ENCODE data around the gene EIF3I. TPM values are rescaled to one million over a fixed set of nuclear protein-coding genes. Genes with fewer than 3 reads are reported as not detected.

Gene EIF3I
- total RNA-seq, 2 donors from 2014 or later, result 142 to 264 TPM

DNA sequence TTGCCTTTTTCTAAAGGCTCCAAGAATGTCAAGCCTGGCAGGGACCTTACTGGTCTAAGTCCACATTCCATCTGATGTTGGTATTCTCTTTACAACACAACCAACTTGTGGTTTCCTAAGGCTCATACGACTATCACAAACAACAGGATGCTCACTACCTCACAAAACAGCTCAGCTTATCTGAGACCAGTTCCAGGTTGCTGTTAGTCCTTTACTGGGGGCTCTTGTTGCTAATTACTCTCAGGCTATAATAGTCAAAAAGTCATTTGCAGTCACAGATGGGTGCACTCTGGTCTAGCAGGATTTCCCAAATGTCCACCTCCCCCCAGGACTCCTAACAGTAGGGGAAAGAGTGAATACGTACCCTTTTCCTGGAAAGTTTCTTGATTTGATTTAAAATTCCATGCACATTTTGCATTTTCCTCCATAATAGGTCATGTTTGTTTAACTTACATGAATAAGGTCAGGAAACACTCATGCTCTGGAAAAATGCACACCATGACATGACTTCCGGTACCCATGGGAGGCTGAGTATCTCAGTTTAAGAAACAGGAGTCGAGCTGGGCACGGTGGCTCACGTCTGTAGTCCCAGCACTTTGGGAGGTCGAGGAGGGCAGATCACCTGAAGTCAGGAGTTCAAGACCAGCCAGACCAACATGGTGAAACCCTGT is 44.8 kb downstream of the EIF3I start:
- H3K27ac ChIP-seq, result no peak overlapping the region
- no peaks in the 10 kb centered on the region for H3K9me3 ChIP-seq
- intact Hi-C loops (cut with DNase I), result no loop called here
- no peak for DNase-seq
- H3K4me3 ChIP-seq, result no peak overlapping the region
- H3K9ac ChIP-seq (ENCODE audit: low read depth in 2 of 2, low read length in 2 of 2), result no peak overlapping the region
- H3K36me3 ChIP-seq, result no peaks in the 10 kb centered on the region
- no peaks in the 10 kb centered on the region for H3K4me1 ChIP-seq
- no peaks in the 10 kb centered on the region for H3K27me3 ChIP-seq
- TF ChIP-seq, protein P1, sequence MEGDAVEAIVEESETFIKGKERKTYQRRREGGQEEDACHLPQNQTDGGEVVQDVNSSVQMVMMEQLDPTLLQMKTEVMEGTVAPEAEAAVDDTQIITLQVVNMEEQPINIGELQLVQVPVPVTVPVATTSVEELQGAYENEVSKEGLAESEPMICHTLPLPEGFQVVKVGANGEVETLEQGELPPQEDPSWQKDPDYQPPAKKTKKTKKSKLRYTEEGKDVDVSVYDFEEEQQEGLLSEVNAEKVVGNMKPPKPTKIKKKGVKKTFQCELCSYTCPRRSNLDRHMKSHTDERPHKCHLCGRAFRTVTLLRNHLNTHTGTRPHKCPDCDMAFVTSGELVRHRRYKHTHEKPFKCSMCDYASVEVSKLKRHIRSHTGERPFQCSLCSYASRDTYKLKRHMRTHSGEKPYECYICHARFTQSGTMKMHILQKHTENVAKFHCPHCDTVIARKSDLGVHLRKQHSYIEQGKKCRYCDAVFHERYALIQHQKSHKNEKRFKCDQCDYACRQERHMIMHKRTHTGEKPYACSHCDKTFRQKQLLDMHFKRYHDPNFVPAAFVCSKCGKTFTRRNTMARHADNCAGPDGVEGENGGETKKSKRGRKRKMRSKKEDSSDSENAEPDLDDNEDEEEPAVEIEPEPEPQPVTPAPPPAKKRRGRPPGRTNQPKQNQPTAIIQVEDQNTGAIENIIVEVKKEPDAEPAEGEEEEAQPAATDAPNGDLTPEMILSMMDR (IDR thresholded peaks at IDR 0.05), result no peak

- Histone ChIP-seq H3K27me3 (no peaks in the 10 kb centered on the region), H3K27ac (no peak overlapping the region), H3K4me1 (no peaks in the 10 kb centered on the region), H3K9ac (ENCODE audit: low read depth in 2 of 2, low read length in 2 of 2) (no peak overlapping the region), H3K4me3 (no peak overlapping the region), H3K9me3 (no peaks in the 10 kb centered on the region), H3K36me3 (no peaks in the 10 kb centered on the region)
- DNase-seq, result no peak
- intact Hi-C loops (cut with DNase I), result no loop called here
- TF ChIP-seq, protein P1 (IDR thresholded peaks at IDR 0.05), result no peak
These were observed 47.5 kb downstream of the EIF3I start for GRCh38 chr1:32269744-32270143.

GRCh38 chr1:32272557-32273390 is 50.6 kb downstream of the EIF3I start:
- no peak overlapping the region for H3K4me3 ChIP-seq
- H3K27me3 ChIP-seq, result no peaks in the 10 kb centered on the region
- DNase-seq, result no peak
- TF ChIP-seq, protein P1 (IDR thresholded peaks at IDR 0.05), result no peak
- no peak overlapping the region for H3K9ac ChIP-seq (ENCODE audit: low read depth in 2 of 2, low read length in 2 of 2)
- intact Hi-C loops (cut with DNase I), result no loop called here
- no peak overlapping the region for H3K27ac ChIP-seq
- no peaks in the 10 kb centered on the region for H3K4me1 ChIP-seq
- no peaks in the 10 kb centered on the region for H3K36me3 ChIP-seq
- no peaks in the 10 kb centered on the region for H3K9me3 ChIP-seq

DNA sequence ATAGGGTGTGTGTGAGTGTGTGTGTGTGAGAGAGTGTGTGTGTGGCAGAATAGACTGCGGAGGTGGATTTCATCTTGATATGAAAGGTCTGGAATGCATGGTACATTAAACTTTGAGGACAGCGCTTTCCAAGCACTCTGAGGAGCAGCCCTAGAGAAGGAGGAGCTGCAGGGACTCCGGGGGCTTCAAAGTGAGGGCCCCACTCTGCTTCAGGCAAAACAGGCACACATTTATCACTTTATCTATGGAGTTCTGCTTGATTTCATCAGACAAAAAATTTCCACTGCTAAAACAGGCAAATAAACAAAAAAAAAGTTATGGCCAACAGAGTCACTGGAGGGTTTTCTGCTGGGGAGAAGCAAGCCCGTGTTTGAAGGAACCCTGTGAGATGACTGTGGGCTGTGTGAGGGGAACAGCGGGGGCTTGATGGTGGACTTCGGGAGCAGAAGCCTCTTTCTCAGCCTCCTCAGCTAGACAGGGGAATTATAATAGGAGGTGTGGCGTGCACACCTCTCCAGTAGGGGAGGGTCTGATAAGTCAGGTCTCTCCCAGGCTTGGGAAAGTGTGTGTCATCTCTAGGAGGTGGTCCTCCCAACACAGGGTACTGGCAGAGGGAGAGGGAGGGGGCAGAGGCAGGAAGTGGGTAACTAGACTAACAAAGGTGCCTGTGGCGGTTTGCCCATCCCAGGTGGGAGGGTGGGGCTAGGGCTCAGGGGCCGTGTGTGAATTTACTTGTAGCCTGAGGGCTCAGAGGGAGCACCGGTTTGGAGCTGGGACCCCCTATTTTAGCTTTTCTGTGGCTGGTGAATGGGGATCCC is 51.4 kb downstream of the EIF3I start:
- H3K4me3 ChIP-seq, result no peak overlapping the region
- no peaks in the 10 kb centered on the region for H3K36me3 ChIP-seq
- no peaks in the 10 kb centered on the region for H3K27me3 ChIP-seq
- H3K4me1 ChIP-seq, result no peaks in the 10 kb centered on the region
- TF ChIP-seq, protein P1 (IDR thresholded peaks at IDR 0.05), result no peak
- intact Hi-C loops (cut with DNase I), result no loop called here
- peak; percentile 77 for DNase-seq
- H3K27ac ChIP-seq, result no peak overlapping the region
- H3K9me3 ChIP-seq, result no peaks in the 10 kb centered on the region
- no peak overlapping the region for H3K9ac ChIP-seq (ENCODE audit: low read depth in 2 of 2, low read length in 2 of 2)

DNA sequence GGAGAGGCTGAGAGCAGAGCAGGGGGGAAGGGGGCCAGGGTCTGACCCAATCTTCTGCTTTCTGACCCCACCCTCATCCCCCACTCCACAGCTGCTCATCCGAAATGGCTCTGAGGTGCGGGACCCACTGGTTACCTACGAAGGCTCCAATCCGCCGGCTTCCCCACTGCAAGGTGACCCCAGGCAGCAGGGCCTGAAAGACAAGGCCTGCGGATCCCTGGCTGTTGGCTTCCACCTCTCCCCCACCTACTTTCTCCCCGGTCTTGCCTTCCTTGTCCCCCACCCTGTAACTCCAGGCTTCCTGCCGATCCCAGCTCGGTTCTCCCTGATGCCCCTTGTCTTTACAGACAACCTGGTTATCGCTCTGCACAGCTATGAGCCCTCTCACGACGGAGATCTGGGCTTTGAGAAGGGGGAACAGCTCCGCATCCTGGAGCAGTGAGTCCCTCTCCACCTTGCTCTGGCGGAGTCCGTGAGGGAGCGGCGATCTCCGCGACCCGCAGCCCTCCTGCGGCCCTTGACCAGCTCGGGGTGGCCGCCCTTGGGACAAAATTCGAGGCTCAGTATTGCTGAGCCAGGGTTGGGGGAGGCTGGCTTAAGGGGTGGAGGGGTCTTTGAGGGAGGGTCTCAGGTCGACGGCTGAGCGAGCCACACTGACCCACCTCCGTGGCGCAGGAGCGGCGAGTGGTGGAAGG is 52.6 kb downstream of the EIF3I start:
- no peak for DNase-seq
- intact Hi-C loops (cut with DNase I), result no loop called here
- H3K27ac ChIP-seq, result no peak overlapping the region
- TF ChIP-seq, protein P1 (IDR thresholded peaks at IDR 0.05), result no peak
- H3K36me3 ChIP-seq, result no peaks in the 10 kb centered on the region
- no peak overlapping the region for H3K9ac ChIP-seq (ENCODE audit: low read depth in 2 of 2, low read length in 2 of 2)
- no peaks in the 10 kb centered on the region for H3K4me1 ChIP-seq
- no peaks in the 10 kb centered on the region for H3K27me3 ChIP-seq
- no peak overlapping the region for H3K4me3 ChIP-seq
- H3K9me3 ChIP-seq, result no peaks in the 10 kb centered on the region
